Kidney glomerular epithelial cell (primary cell): Measurements from ENCODE around the gene PCDH9.

ENCODE experiments used
- DNase-seq: peaks from one replicate; lab custom pipeline; 2025; lab: John Stamatoyannopoulos, UW

PCDH9 gene

GRCh38 chr13:67224148-67224846 is 5.8 kb downstream of the PCDH9 start:
- peak; percentile 79 for DNase-seq

- DNase-seq = no peak
Measured at GRCh38 chr13:67223742-67224141, 6.4 kb downstream of the PCDH9 start.

DNA sequence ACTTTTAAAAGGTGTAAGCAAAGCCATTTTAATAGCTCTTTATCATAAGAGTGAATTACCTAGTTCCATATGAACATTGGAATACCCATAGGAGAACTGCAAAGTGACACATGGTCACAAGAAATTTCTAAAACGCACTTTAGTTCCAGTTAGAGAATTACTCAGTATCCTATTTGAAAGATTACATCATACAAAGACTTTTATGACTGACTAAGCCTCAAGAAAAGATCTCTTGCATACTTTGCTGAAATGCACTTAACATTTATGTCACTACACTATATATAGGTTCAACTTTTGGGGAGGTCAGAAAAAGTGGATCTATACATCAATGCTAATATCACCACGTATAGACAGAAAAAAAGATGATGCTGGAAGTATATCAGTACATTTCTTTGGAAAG is 7.1 kb downstream of the PCDH9 start:
- no peak for DNase-seq

- DNase-seq = no peak
Measured at GRCh38 chr13:67221630-67222226, 8.4 kb downstream of the PCDH9 start.

- DNase-seq = no peak
Measured at GRCh38 chr13:67219113-67219512, 11.0 kb downstream of the PCDH9 start.

DNA sequence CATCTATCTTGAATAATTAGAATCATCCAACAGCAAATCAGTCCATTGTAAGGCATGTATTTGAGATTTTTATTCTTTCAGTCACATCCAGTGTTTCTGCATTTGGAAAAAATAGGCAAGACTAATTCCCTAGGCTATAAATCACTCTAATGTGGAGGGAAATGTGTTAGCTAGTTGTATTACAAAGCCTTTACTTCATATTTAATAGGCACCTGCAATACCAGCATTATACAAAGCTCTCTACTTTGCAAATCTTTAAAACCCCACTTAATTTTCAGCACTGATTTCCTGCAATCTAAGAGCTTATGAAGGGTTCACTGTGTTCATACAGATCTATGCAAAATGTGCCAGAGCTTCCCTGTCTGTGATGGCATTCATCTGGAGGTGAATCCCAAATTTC is 12.3 kb downstream of the PCDH9 start:
- DNase-seq = no peak

GRCh38 chr13:67216864-67217263 is 13.3 kb downstream of the PCDH9 start:
- DNase-seq = no peak

DNA sequence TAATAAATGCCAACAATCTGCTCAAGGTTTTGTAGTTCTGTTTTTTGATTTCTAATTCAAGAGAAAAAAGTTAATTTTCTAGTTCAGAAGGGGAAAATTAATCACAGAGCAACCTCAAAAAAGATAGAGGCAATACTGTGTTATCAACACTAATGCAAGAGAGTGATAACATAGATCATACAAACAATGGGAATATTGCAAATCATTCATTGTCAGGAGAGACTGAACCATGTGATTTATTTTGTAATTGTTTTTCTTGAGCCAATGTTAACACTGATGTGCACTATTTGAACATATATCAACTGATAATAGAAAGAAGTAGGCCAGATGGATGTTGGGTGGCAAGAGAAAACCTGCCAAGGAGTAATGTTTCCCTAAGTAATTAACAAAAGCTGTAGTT is 19.9 kb downstream of the PCDH9 start:
- no peak for DNase-seq

GRCh38 chr13:67208552-67208951 is 21.6 kb downstream of the PCDH9 start:
- no peak for DNase-seq

DNA sequence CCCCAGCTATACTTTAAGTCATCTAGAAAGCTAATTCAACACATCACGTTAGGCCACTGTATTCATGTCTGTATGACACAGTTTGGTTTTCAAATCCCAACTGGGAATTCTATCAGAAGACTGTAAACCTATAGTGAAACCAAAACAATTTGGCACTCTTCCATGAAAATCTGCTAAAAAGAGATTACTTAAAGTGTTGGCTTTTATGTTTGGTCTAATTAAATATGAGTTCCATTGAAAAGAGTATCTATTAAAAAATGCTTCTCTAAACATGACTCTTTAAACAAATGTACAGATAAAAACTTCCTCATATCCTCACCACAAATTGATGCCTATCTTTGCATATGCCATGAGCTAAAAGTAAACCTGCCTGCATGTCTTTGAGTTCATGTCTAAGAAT is 25.4 kb downstream of the PCDH9 start:
- no peak for DNase-seq

GRCh38 chr13:67200605-67201004 is 29.5 kb downstream of the PCDH9 start:
- no peak for DNase-seq

DNA sequence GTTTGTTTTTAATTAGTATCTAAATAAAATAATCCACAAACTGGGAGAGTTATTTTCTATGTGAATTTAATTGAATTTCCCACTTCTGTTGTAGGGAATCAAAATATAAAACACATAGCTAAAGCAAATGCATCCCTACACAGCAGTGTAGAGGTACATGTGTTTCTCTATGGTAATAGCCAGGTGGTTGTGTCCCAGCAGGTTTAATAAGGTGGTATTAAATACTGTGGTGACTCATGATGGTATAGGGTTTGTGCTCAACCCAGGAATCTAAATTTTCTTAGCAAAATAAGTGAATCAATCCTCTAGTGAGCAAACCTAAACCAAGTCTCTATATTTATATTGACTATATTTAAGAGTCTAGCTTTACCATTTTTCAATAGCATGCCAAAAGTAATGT is 30.0 kb downstream of the PCDH9 start:
- DNase-seq = no peak

GRCh38 chr13:67197704-67198103 is 32.4 kb downstream of the PCDH9 start:
- DNase-seq = no peak

DNA sequence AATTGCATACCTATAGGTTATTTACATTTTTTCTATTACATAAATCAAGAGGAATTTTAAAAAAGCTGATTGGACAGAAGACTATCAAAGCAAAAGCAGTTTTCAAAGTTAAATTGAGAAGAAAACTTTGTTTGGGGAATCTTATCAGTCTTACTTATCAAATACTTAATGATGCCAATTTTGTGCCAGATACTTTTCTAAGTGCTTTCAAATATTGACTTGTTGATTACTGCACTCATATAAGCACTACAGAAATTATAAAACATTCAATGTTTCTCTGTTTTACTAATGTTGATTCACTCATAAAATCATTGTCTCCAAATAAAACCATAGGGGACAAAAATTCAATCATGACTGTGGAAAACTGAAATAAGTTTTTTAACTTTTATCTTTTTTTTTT is 36.2 kb downstream of the PCDH9 start:
- no peak for DNase-seq

DNA sequence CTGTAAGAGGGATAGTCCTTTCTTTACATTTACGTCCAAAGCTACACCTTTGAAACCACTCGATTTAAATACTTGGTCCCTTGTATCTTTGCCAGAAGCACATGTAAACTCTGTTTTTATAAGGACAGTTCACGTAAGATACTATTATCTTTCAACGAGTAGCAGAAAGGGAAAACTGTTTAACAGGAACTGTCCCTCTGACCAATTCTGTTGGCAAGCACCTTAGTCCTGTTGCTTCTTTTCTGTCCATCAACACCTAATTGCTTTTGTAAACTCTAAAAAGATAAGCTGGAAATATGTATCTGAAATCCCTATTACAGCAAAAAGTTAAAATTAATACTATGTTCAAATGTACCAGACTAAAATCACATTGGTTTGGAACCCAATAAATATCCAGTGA is 37.4 kb downstream of the PCDH9 start:
- no peak for DNase-seq

DNA sequence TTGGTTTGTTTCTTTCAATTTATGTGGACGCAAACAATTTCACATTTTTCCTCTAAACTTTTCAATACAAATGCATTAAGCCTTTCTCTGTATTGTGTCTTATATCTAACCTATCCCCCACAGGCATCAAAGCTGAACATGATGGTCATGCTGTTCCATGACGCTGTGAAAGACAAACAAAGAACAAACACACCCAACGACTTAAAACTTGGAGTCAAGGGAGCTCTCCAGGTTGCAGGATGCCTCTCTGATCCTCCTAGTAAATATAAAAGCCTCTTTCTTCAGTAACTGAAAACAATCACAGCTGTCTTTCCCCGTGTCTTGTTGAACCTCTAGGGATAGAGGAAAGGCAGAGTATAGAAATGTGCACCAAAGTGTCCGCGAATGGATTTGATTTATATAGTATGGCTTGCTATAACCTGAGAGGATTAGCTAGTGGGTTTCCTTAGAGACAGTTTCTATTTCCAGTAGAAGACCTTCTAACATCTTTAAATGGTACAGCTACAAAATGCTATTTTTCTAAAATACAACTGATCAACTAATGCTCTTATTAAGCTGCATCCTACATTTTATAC is 43.1 kb downstream of the PCDH9 start:
- DNase-seq = no peak

DNA sequence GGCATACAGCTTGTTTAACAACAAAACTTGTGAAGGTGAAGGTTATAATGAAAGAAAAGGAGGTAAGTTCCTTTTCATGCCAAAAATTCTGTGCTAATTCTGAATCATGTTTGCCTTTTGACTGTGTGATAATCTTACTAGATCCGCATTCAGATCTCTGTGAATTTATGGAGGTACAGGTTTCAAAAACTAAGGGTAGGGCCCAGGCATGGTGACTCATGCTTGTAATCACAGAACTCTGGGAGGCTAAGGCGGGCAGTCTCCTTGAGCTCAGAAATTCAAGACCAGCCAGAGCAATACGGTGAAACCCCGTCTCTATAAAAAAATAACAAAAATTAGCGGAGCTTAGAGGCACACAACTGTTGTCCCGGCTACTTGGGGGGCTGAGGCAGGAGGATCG is 45.9 kb downstream of the PCDH9 start:
- no peak for DNase-seq

- no peak for DNase-seq
Measured at GRCh38 chr13:67183151-67183550, 47.0 kb downstream of the PCDH9 start.

DNA sequence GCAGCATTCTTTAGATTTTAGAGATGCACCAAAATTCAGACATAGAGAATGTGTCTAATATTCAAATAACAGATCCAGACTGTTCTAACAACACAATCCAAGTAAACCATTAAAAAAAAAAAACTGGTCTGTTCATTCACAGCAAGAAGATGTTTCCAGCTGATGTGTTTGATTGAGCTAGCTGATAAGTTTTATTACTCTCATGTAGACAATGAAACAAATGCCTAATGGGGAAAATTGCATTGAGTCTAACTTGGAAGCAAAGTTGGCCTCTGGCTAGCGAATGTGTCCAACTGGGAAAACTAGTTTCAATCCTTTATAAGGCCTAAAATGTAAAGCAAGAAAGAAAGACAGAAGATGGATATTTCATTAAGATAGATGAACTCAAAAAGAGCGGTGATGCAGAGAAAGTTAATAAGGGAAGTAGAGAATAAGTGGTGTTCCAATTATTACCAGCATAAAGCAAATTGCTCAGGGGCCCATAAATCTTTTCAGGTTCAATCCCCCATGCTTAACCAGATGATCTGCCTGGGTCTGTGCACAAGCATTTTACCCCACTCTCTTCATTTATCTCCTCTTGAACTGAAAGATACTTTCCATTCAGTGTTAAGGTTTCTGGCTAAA is 54.2 kb downstream of the PCDH9 start:
- DNase-seq = no peak

DNA sequence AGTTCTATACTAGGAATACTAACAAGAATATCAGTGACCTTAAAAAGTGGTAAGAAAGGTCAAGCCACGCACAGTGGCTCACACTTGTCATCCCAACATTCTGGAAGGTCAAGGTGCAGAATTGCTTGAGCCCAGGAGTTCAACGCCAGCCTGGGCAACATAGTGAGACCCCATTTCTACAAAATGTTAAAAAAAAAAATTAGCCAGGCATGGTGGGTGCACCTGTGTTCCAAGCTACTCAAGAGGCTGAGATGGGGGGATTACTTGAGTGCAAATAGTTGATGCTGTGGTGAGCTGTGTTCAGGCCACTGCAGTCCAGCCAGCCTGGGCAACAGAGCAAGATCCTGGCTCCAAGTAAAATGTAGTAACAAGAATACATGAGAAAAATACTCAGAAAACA is 61.8 kb downstream of the PCDH9 start:
- no peak for DNase-seq

DNA sequence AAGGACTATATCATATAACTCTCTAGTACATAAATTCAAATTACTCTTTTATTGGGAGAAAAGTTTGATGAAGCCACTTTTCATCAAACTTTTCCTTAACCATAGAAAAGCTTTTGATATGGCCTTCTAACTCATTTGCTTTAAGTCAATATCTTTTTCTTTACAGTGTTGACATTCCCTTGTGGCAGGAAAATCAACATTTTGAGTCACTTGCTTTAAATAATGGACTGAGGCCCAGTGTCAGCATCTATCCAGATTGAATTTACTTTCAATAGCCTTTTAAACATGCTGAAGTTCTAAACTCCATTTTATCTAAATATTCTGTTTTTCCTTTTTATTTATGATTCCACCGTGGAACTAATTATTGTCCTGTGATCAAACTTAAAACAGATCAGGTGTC is 62.7 kb downstream of the PCDH9 start:
- no peak for DNase-seq

DNA sequence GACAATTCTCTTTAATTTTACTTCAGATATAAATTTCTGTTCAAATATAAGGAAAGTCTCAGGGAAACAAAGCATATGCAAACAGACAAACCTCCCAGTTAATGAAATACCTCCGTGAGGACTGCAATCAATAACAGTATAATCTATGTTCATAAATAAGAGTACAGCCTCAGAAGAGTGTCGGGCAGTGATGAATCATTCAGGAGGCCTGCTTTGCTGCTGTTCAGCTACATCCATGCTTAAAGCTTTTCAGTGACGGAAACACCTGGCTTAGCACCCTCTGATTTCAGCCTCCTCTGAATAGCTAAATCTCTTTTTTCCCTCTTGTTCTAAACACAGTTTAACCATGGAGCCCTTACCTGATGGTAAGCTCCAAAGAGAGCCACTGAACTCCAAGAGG is 69.0 kb downstream of the PCDH9 start:
- no peak for DNase-seq

DNA sequence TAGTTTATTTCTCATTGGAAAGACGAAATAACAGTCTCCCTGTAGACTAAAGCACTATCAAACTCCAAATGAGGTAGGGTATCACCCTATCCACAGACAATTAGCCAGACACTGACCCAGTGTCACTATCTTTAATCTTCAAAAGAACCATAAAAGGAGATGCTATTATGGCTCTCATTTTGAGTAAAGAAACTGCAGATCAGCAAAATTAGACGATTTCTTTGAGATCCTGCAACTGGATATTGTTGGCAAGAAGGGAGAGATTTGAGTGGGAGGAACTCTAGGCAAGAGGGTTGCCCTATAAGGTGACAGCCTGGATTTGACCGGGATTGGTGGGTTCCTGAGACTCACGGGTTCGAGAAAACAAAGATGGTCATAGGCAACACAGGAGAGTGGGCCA is 71.2 kb downstream of the PCDH9 start:
- DNase-seq = no peak

DNA sequence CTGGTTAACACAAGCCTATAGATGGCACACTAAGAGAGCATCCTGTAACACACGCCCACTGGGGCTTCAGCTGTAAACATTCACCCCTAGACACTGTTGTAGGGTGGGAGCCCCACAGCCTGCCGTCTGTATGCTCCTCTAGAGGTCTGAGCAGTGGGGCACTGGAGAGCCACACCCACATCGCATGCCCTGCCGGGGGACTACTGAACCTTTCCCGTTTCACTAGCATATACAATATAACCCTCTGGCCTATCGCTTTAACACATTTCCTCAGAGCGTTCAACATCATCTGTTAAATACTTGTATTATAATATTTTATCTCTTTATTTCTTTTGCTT is 73.4 kb downstream of the PCDH9 start:
- DNase-seq = no peak
